Activated CD4-positive, alpha-beta T cell treated with anti-CD3 and anti-CD28 coated beads for 48 hours (primary cell): ENCODE data around the gene SH3PXD2A.

ENCODE experiments used
- DNase-seq: peaks from one replicate; pipeline ENCODE4 v3.0.0-alpha.2; 2020

SH3PXD2A gene

GRCh38 chr10:103570844-103571655, 284.3 kb downstream of the SH3PXD2A start:
- no peak for DNase-seq

GRCh38 chr10:103569896-103570295, 285.5 kb downstream of the SH3PXD2A start:
- no peak for DNase-seq

DNA sequence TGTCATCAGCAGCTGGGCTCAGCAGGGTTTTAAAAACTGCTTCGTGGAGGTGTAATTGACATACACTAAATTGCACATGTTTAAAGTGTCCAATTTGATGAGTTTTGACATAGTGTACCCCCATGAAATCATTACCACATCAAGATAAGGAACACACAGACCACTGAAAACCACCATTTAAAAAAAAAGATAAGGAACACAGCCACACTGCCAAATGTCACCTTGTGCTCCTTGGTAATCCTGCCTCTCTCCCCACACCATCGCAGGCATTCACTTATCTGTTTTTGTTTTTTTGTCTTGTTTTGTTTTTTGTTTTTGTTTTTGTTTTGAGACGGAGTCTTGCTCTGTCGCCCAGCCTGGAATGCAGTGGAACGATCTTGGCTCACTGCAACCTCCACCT, 286.9 kb downstream of the SH3PXD2A start:
- no peak for DNase-seq

DNA sequence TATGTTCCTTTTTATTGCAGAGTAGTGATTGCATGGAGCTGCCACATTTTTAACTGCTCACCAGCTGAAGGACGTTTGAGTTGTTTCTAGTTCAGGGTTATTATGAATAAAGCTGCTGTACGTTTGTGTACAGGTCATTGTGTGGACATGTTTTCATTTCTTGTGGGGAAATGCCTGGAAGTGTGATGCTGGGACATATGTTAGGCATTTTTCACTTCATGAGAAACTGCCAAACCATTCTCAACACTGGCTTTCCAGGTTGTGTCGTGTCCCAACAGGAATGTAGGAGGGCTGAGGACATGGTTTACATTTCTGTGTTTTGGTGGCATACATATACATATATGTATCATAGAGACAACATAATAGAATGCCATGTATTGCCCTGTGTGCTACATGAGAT, 288.8 kb downstream of the SH3PXD2A start:
- DNase-seq = no peak

DNA sequence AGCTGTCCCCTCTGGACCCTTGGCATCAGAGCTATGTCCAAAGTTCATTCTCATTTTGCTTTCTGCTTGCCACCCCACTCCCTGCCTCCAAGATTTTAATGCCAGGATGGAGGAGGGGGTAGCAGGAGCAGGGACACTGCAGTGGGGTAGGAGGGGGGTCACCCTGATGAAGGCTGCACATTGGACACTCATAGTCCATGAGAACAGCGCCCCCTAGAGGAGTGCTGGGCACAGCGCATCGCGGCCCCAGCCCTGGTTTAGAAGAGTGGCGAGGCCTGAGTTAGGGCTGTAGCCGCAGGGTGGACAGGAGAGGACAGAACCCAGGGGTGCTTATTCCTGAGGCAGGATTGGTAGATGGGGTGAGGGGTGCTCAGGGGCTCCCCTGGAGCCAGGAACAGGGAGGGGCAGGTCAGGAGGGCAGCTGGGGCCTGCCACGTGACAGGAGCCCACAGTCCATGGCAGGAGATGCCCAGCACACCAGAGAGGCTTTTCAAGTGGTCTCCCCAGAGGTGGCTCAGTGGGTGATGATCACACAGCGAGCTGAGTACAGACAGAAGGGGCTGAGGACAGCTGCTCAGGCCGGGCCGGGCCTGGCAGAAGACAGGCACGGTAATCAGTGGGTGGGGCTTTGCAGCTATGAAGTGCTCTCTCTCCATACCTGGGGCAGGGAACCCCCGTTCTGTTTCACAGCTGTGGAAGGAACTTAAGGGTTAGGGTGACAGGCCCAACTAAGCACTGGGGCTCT, 290.4 kb downstream of the SH3PXD2A start:
- peak; percentile 77 for DNase-seq

- DNase-seq = no peak
Measured at GRCh38 chr10:103564116-103564501, 291.3 kb downstream of the SH3PXD2A start.

DNA sequence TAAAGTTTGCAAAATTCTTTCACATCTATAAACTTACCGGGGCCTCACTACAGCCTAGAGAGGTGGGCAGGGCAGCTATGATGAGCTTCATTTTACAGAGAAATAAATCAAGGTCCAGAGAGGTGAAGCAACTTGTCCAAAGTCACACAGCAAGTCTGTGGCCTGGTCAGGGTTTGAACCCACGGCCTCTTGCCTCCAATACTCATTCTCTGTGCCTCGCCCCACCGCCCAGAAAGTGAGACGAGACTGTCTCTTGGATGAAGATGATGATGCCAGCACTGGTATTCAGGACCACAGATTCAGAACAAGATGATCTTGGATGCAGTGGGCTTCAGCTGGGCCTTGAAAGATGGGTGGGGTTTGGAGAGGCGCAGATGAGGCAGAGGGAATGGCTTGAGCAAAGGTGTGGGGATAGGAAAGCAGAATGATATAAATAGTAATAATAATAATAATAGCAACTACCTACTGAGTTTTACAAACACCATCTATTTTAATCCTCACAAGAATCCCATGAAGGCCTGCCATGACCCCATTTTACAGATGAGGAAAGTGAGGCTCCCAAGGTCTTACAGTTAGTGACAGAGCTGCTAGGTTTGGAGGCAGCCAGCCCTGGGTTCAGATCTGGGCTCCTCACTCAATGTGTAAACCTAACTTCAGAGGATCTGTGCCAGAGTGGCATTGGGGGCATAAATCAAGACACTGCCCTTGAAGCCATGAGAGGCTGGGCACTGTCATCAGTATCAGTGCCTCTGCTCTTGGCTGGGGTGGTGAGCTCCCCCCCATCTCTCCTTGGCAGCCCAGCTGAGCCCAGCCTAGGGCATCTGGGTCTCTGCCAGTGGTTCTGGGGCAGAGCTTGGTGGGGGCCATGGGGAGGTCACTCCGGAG, 291.9 kb downstream of the SH3PXD2A start:
- no peak for DNase-seq

DNA sequence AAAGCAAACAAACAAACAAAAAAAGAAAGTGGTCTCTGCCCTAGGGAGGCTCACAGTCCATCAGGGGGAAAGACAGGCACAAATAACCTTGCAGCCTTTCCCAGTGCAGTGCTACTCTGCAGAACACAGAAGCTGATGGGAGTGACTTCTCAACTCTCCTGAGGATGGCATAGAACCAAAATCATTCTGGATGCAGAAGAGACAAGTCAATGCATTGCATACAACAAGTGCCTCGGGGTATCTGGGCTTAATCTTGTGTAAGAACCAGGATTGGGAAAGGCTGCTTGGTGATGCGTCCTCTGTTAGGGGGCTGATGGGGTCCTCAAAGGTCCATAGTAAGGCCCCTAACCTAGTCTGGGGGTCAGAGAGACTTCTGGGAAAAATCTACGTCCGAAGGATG, 293.0 kb downstream of the SH3PXD2A start:
- no peak for DNase-seq

GRCh38 chr10:103560886-103561285, 294.5 kb downstream of the SH3PXD2A start:
- DNase-seq = no peak

- DNase-seq = no peak
Measured at GRCh38 chr10:103559776-103560175, 295.6 kb downstream of the SH3PXD2A start.

DNA sequence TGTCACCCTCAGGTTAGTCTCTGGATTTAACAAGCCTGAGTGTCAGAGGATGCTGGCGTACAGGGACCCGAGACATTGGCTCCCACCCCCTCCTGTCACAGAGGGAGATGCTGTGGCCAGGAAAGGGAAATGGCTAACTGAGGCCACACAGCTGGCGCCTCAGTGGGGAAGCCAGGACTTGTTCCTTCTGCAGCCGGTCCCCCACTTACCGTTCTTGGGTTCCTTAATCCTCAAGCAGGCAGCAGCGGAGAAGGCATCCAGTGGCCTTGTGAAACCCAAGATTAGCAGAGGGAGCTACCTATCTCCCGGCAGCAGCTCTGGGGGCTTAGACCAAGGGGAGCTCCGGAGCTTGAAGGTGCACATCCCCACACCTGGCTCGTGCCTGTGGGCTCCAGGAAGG, 296.5 kb downstream of the SH3PXD2A start:
- no peak for DNase-seq

DNA sequence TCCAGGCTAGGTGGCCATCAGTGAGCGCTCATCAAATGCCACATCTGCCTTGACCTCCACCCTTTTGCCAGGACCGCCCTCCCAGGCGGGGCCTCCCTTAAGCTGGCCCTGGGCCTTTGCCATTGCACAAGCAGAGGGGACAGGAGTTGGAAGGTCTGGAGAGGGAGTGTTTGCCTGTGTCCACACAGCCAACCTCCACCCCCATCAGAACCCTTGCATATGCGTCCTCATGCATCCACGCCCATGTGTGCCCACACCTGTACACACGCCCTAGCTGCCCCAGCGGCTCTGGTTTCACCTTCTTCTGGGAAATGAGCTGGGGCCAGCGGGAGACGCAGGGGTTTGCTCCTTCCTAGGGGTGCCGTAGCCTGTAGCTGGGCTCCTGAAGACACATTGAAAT, 297.9 kb downstream of the SH3PXD2A start:
- DNase-seq = no peak

DNA sequence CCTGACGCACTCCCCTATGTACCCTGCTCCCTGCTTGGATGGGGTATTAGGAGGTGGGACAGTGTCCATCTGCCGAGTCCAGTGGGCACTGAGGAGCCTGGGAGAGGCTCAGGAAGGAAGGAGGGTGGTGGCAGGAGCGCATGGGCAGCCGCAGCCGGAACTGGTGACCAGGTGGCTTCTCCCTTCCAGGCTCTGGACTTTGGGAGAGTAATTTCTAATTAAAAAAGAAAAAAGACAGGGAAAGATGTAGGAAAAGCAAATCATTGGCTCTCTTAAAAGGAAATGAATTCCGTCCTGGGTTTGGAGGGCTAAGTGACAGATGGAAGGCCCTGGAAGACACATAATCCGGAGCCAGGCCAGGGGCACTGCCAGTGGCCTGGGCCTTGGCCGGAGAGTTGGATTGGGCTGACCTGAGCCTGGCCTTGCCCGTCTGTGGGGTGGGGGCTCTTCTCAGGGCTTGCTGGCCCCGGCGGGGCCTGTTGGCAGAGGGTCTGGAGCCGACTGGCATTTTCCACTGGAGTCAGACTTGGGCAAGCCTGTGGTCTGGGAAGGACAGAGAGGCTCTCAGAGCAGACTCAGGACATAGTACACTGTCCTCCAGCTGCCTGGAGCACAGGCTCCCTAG, 298.9 kb downstream of the SH3PXD2A start:
- no peak for DNase-seq

- no peak for DNase-seq
Measured at GRCh38 chr10:103555712-103556111, 299.7 kb downstream of the SH3PXD2A start.

- no peak for DNase-seq
Measured at GRCh38 chr10:103555325-103555649, 300.1 kb downstream of the SH3PXD2A start.

DNA sequence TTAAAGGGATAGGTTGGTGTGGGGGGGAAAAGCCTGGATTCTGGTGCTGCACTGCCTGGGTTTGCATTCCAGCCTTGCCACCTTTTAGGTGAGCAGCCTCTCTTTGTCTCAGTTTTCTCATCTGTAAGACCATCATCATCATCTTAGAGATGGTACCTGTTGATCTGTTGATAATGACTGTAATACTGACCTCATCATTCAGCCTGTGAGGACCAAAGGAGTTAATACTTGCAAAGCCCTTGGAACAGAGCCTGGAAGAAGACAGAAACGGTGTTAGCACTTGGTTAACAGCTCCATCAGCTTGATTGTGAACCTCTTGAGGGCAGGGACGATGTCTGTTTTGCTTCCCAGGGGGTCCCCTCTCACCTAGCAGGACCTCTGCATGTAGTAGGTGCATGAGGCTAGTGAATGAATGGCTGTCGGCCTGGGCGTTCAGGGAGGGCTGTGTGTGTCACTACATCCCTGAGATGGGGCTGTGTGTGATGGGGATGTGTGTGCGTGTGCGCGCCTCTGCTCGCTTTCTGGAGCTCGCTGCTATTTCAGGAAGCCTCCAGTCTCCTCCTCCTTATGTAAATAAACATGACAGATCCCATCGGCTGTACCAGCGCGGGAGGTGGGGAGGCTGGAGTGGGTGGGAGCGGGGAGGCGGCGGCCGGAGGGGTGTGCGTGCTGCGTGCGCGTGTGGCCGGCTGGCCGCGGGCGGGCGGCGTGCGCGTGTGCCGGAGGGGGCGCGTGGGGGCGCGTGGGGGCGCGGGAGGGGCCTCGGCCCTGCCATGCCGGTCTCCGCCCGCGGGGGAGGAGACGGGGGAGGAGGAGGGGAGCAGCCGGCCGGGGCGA, 300.7 kb downstream of the SH3PXD2A start:
- peak; percentile 31 for DNase-seq

GRCh38 chr10:103553743-103554487, 301.5 kb downstream of the SH3PXD2A start:
- peak; percentile 74 for DNase-seq

DNA sequence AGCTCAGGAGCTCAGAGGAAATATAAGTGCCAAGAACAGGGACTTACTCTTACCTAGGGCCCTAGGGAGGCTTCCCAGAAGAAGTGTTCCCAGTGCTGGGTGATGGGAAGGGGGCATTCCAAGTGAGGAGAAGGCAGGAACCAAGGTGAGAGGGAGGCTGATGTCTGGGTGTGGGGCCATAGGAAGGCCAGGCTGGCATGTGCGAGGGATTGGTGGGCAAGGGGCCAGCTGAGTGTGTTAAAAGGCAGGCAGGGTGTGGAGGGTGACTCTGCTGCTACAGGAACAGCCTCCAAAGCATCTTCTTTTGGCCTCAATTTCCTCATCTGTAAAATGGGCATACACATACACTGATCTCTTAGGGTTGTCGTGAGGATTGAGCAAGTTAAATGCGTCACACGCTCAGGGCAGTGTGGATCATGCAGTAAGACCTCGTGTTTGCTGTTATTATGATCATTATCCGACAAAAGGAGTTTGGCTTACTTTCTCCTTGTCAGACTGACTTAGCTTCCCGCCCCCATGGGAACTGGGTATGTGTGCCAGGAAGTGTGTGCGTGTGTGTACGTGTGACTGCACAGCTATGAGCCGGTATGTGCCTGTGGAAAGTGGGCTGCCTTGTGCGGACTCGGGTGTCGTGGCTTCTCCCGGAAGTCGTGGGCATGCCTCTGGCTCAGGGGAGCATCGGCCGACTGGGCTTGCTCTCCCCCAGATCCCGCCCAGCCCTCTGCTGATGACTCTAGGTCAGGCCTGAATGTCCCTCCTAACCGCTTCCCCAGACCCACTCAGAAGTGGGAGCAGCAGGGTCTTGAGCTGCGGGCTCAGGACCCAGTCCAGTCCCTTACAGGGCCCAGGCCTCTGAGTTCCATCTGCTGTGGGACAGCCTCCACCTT, 302.3 kb downstream of the SH3PXD2A start:
- no peak for DNase-seq

GRCh38 chr10:103551619-103552602, 303.5 kb downstream of the SH3PXD2A start:
- no peak for DNase-seq
